ENCODE measurements around the gene HSBP1L1.

DNA sequence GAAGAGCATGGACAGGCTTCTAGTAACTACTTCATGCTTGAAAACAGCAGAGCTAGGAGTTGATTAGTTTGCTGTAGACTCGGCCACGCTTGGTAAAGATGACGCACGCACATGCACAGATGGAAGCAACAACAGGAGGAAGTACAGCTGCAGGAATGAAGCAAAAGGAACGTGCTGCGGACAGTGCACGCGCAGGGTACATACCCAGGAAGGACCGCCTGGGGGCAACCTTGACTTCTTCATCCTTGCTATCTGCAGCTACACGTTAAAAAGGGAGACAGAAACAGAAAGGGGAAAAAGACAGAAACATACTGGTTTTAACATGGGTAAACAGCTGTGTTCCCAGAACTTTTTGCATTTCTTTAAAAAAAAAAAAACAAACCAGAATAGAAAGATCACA is 30.7 kb upstream of the HSBP1L1 start:
- TF ChIP-seq ZNF138 (tag by site-specific recombination; IDR thresholded peaks at IDR 0.05; ENCODE audit: borderline replicate concordance): no peak
- TF ChIP-seq, protein P1, sequence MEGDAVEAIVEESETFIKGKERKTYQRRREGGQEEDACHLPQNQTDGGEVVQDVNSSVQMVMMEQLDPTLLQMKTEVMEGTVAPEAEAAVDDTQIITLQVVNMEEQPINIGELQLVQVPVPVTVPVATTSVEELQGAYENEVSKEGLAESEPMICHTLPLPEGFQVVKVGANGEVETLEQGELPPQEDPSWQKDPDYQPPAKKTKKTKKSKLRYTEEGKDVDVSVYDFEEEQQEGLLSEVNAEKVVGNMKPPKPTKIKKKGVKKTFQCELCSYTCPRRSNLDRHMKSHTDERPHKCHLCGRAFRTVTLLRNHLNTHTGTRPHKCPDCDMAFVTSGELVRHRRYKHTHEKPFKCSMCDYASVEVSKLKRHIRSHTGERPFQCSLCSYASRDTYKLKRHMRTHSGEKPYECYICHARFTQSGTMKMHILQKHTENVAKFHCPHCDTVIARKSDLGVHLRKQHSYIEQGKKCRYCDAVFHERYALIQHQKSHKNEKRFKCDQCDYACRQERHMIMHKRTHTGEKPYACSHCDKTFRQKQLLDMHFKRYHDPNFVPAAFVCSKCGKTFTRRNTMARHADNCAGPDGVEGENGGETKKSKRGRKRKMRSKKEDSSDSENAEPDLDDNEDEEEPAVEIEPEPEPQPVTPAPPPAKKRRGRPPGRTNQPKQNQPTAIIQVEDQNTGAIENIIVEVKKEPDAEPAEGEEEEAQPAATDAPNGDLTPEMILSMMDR (tag by site-specific recombination; IDR thresholded peaks at IDR 0.05): no peak
- TF ChIP-seq, protein P2, sequence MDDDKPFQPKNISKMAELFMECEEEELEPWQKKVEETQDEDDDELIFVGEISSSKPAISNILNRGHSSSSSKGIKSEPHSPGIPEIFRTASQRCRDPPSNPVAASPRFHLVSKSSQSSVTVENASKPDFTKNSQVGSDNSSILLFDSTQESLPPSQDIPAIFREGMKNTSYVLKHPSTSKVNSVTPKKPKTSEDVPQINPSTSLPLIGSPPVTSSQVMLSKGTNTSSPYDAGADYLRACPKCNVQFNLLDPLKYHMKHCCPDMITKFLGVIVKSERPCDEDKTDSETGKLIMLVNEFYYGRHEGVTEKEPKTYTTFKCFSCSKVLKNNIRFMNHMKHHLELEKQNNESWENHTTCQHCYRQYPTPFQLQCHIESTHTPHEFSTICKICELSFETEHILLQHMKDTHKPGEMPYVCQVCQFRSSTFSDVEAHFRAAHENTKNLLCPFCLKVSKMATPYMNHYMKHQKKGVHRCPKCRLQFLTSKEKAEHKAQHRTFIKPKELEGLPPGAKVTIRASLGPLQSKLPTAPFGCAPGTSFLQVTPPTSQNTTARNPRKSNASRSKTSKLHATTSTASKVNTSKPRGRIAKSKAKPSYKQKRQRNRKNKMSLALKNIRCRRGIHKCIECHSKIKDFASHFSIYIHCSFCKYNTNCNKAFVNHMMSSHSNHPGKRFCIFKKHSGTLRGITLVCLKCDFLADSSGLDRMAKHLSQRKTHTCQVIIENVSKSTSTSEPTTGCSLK (tag by site-specific recombination; IDR thresholded peaks at IDR 0.05): no peak
- TF ChIP-seq ZSCAN30 (tag by site-specific recombination; IDR thresholded peaks at IDR 0.05): no peak
- TF ChIP-seq, protein P3, sequence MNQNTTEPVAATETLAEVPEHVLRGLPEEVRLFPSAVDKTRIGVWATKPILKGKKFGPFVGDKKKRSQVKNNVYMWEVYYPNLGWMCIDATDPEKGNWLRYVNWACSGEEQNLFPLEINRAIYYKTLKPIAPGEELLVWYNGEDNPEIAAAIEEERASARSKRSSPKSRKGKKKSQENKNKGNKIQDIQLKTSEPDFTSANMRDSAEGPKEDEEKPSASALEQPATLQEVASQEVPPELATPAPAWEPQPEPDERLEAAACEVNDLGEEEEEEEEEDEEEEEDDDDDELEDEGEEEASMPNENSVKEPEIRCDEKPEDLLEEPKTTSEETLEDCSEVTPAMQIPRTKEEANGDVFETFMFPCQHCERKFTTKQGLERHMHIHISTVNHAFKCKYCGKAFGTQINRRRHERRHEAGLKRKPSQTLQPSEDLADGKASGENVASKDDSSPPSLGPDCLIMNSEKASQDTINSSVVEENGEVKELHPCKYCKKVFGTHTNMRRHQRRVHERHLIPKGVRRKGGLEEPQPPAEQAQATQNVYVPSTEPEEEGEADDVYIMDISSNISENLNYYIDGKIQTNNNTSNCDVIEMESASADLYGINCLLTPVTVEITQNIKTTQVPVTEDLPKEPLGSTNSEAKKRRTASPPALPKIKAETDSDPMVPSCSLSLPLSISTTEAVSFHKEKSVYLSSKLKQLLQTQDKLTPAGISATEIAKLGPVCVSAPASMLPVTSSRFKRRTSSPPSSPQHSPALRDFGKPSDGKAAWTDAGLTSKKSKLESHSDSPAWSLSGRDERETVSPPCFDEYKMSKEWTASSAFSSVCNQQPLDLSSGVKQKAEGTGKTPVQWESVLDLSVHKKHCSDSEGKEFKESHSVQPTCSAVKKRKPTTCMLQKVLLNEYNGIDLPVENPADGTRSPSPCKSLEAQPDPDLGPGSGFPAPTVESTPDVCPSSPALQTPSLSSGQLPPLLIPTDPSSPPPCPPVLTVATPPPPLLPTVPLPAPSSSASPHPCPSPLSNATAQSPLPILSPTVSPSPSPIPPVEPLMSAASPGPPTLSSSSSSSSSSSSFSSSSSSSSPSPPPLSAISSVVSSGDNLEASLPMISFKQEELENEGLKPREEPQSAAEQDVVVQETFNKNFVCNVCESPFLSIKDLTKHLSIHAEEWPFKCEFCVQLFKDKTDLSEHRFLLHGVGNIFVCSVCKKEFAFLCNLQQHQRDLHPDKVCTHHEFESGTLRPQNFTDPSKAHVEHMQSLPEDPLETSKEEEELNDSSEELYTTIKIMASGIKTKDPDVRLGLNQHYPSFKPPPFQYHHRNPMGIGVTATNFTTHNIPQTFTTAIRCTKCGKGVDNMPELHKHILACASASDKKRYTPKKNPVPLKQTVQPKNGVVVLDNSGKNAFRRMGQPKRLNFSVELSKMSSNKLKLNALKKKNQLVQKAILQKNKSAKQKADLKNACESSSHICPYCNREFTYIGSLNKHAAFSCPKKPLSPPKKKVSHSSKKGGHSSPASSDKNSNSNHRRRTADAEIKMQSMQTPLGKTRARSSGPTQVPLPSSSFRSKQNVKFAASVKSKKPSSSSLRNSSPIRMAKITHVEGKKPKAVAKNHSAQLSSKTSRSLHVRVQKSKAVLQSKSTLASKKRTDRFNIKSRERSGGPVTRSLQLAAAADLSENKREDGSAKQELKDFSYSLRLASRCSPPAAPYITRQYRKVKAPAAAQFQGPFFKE (tag by site-specific recombination; IDR thresholded peaks at IDR 0.05; ENCODE audit: borderline replicate concordance): no peak
- TF ChIP-seq, protein P4, sequence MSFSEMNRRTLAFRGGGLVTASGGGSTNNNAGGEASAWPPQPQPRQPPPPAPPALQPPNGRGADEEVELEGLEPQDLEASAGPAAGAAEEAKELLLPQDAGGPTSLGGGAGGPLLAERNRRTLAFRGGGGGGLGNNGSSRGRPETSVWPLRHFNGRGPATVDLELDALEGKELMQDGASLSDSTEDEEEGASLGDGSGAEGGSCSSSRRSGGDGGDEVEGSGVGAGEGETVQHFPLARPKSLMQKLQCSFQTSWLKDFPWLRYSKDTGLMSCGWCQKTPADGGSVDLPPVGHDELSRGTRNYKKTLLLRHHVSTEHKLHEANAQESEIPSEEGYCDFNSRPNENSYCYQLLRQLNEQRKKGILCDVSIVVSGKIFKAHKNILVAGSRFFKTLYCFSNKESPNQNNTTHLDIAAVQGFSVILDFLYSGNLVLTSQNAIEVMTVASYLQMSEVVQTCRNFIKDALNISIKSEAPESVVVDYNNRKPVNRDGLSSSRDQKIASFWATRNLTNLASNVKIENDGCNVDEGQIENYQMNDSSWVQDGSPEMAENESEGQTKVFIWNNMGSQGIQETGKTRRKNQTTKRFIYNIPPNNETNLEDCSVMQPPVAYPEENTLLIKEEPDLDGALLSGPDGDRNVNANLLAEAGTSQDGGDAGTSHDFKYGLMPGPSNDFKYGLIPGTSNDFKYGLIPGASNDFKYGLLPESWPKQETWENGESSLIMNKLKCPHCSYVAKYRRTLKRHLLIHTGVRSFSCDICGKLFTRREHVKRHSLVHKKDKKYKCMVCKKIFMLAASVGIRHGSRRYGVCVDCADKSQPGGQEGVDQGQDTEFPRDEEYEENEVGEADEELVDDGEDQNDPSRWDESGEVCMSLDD (tag by site-specific recombination; IDR thresholded peaks at IDR 0.05): no peak
- TF ChIP-seq, protein P5, sequence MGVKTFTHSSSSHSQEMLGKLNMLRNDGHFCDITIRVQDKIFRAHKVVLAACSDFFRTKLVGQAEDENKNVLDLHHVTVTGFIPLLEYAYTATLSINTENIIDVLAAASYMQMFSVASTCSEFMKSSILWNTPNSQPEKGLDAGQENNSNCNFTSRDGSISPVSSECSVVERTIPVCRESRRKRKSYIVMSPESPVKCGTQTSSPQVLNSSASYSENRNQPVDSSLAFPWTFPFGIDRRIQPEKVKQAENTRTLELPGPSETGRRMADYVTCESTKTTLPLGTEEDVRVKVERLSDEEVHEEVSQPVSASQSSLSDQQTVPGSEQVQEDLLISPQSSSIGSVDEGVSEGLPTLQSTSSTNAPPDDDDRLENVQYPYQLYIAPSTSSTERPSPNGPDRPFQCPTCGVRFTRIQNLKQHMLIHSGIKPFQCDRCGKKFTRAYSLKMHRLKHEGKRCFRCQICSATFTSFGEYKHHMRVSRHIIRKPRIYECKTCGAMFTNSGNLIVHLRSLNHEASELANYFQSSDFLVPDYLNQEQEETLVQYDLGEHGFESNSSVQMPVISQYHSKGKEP (tag by site-specific recombination; IDR thresholded peaks at IDR 0.05): no peak
- no peak for TF ChIP-seq ZBTB20 (tag by site-specific recombination; IDR thresholded peaks at IDR 0.05)
- no peak for TF ChIP-seq ZNF623 (tag by site-specific recombination; IDR thresholded peaks at IDR 0.05)
- TF ChIP-seq ZBTB8A (tag by site-specific recombination; IDR thresholded peaks at IDR 0.05): no peak
- TF ChIP-seq ZNF510 (tag by site-specific recombination; IDR thresholded peaks at IDR 0.05; ENCODE audit: insufficient replicate concordance): no peak

Measured in HEK293 (cell line).